Liver (tissue), 9 donors: ENCODE measurements around the gene CCDC91. TPM values are rescaled to one million over a fixed set of nuclear protein-coding genes. Genes with fewer than 3 reads are reported as not detected.

ENCODE experiments used
- DNase-seq: peaks from one replicate; pipeline ENCODE4 v3.0.0-alpha.2; 2017; ENCODE audit warnings: low spot score
- H3K27ac ChIP-seq, 2 donors: one replicate each; pipeline ENCODE4 v1.7.0; 2013; ENCODE audit warnings: inconsistent platforms in 2 of 2, low read length in 2 of 2, control low read depth in 1 of 2, low read depth in 1 of 2, mild to moderate bottlenecking in 1 of 2
- H3K27me3 ChIP-seq, 4 donors: one replicate each; pipeline versions ENCODE4 v1.6.1 to v1.7.0; 2013; ENCODE audit warnings: low read length in 3 of 4, inconsistent platforms in 1 of 4, mild to moderate bottlenecking in 1 of 4, moderate library complexity in 1 of 4; ENCODE audit not compliant: control insufficient read depth in 4 of 4, insufficient read depth in 4 of 4
- H3K36me3 ChIP-seq, 4 donors: one replicate each; pipeline versions ENCODE4 v1.6.1 to v1.7.0; 2013; ENCODE audit warnings: low read length in 3 of 4, mild to moderate bottlenecking in 3 of 4, low read depth in 1 of 4, moderate library complexity in 1 of 4; ENCODE audit not compliant: control insufficient read depth in 4 of 4, insufficient read depth in 3 of 4
- H3K4me1 ChIP-seq, 4 donors: one replicate each; pipeline versions ENCODE4 v1.6.1 to v1.7.0; 2013; ENCODE audit warnings: low read length in 3 of 4, mild to moderate bottlenecking in 3 of 4, moderate library complexity in 1 of 4; ENCODE audit not compliant: control insufficient read depth in 4 of 4, insufficient read depth in 4 of 4
- H3K4me3 ChIP-seq, 3 donors: one replicate each; pipeline versions ENCODE4 v1.6.1 to v1.7.0; 2013; ENCODE audit warnings: low read length in 3 of 3, control low read depth in 1 of 3, low read depth in 1 of 3, mild to moderate bottlenecking in 1 of 3
- H3K9ac ChIP-seq, 2 donors: one replicate each; pipeline ENCODE4 v1.7.0; 2013; ENCODE audit warnings: low read length in 2 of 2, mild to moderate bottlenecking in 2 of 2, moderate library complexity in 2 of 2, control low read depth in 1 of 2, low read depth in 1 of 2
- H3K9me3 ChIP-seq, 4 donors: one replicate each; pipeline versions ENCODE4 v1.6.1 to v1.7.0; 2013; ENCODE audit warnings: low read length in 3 of 4; ENCODE audit not compliant: control insufficient read depth in 4 of 4
- EGR1 ChIP-seq, 2 donors: IDR thresholded peaks; 2 replicates each; pipeline ENCODE4 v1.6.1; 2016 to 2018; ENCODE audit warnings: antibody characterized with exemption in 2 of 2, low read depth in 2 of 2
- FOXA1 ChIP-seq: IDR thresholded peaks from 2 replicates; pipeline ENCODE4 v1.6.1; 2016; ENCODE audit warnings: antibody characterized with exemption
- FOXA2 ChIP-seq: IDR thresholded peaks from 2 replicates; pipeline ENCODE4 v1.6.1; 2016; ENCODE audit warnings: antibody characterized with exemption
- GABPA ChIP-seq, 2 donors: IDR thresholded peaks in 1 of 2; conservative IDR thresholded peaks in 1 of 2; 2 replicates each; pipeline ENCODE4 v1.6.1; 2016; ENCODE audit warnings: antibody characterized with exemption in 2 of 2, mild to moderate bottlenecking in 1 of 2, moderate library complexity in 1 of 2
- HNF4A ChIP-seq, 2 donors: conservative IDR thresholded peaks; 2 replicates each; pipeline ENCODE4 v1.6.1; 2016; ENCODE audit warnings: antibody characterized with exemption in 2 of 2, mild to moderate bottlenecking in 2 of 2
- HNF4G ChIP-seq: IDR thresholded peaks from 2 replicates; pipeline ENCODE4 v1.6.1; 2016; ENCODE audit warnings: antibody characterized with exemption
- JUND ChIP-seq, 2 donors: IDR thresholded peaks; 2 replicates each; pipeline ENCODE4 v1.6.1; 2016; ENCODE audit warnings: antibody characterized with exemption in 2 of 2
- NR2F2 ChIP-seq: IDR thresholded peaks from 2 replicates; pipeline ENCODE4 v1.6.1; 2016; ENCODE audit warnings: antibody characterized with exemption
- RAD21 ChIP-seq, 2 donors: IDR thresholded peaks; 2 replicates each; pipeline ENCODE4 v1.6.1; 2016; ENCODE audit warnings: antibody characterized with exemption in 2 of 2, mild to moderate bottlenecking in 2 of 2
- RXRA ChIP-seq, 2 donors: IDR thresholded peaks; 2 replicates each; pipeline ENCODE4 v1.6.1; 2017 to 2018; ENCODE audit warnings: antibody characterized with exemption in 2 of 2, mild to moderate bottlenecking in 1 of 2
- SP1 ChIP-seq: IDR thresholded peaks from 2 replicates; pipeline ENCODE4 v1.6.1; 2018; ENCODE audit warnings: antibody characterized with exemption, mild to moderate bottlenecking
- TAF1 ChIP-seq: conservative IDR thresholded peaks from 2 replicates; pipeline ENCODE4 v1.6.1; 2016; ENCODE audit warnings: antibody characterized with exemption, mild to moderate bottlenecking
- YY1 ChIP-seq: IDR thresholded peaks from 2 replicates; pipeline ENCODE4 v1.6.1; 2016; ENCODE audit warnings: antibody characterized with exemption, mild to moderate bottlenecking
- WGBS: extraction: QIAGEN DNeasy Blood & Tissue Kit; methylation state at CpG from one replicate; pipeline ENCODE4 v1.1.7; 2013; 5-methylcytosine and 5-hydroxymethylcytosine counted together
- polyA plus RNA-seq, 2 donors: library from polyadenylated mRNA; stranded (reverse) in 1 of 2; unstranded in 1 of 2; fragments of 200-250 nt in 1 of 2; fragments of >200 nt in 1 of 2; fragmentation: Nextera tagmentation in 1 of 2; extraction: Ambion mirVana in 1 of 2; gene quantifications; one replicate each; pipeline versions ENCODE4 v1.2.1 to v1.2.3, GENCODE V29; 2013 to 2015
- total RNA-seq, 2 donors: library from RNA; depleted of rRNA; stranded (reverse); fragments of >200 nt; gene quantifications; one replicate each; pipeline ENCODE4 v1.2.3, GENCODE V29; 2014
- TF ChIP-seq, protein P1 (sequence below): IDR thresholded peaks from 2 replicates; pipeline ENCODE4 v1.6.1; 2016; ENCODE audit warnings: antibody characterized with exemption
- TF ChIP-seq, protein P2 (sequence below): IDR thresholded peaks from 2 replicates; pipeline ENCODE4 v1.6.1; 2016; ENCODE audit warnings: antibody characterized with exemption, mild to moderate bottlenecking
- TF ChIP-seq, protein P3 (sequence below): fragments of 150-350 bp; IDR thresholded peaks from 2 replicates; pipeline ENCODE4 v1.5.1; 2017; ENCODE audit warnings: improper control_type of control experiment, low read depth, low read length; ENCODE audit not compliant: missing input control
- TF ChIP-seq, protein P4 (sequence below): IDR thresholded peaks from 2 replicates; pipeline ENCODE4 v1.6.1; 2016; ENCODE audit warnings: antibody characterized with exemption
- TF ChIP-seq, protein P5 (sequence below): IDR thresholded peaks from 2 replicates; pipeline ENCODE4 v1.6.1; 2016; ENCODE audit warnings: antibody characterized with exemption
- donor health status: healthy.
- donor health status: healthy.
- donor health status: healthy.
- donor health status: healthy.
- donor health status: healthy.

CCDC91 gene
- total and polyA plus RNA-seq, 4 donors: 8.4 to 29.0 (median 15.1) TPM

DNA sequence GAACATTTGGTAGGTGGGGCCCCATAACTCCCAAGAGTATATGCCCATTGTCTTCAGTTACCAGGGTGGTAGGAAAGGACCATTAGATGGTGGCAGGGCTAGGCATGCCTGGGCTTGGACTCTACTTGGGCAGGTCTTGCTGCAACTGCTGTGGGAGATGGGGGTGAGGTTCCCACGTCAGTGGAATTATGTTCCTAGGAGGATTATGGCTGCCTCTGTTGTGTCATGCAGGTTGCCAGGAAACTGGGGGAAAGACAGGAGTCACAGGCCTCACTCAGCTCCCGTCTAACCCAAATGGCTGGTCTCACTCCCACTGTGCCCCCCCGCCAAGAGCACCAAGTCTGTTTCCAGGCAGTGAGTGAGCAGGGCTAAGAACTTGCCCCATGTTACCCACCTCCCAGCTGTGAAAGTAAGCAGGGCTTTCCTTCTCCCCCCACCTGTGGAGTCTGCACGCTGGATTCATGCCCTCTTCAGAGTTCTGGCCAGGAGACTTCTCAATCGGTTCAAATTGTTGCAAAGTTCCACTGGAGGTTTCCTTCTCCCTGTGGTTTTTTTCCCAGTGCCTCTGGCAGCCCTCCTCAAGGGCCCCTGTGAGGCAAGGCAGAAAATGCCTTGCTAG lies 337.5 kb downstream of the CCDC91 start:
- Histone ChIP-seq H3K4me3 (no peak overlapping the region), H3K9me3 (peaks cover 0 to 1% (median 0%) of the 10 kb centered on the region in 4 donors), H3K4me1 (no peaks in the 10 kb centered on the region), H3K9ac (no peak overlapping the region), H3K27ac (no peak overlapping the region), H3K27me3 (no peaks in the 10 kb centered on the region), H3K36me3 (no peaks in the 10 kb centered on the region)
- 95% methylated on average over 5 of the region's 5 CpGs for WGBS
- no peak for DNase-seq
- TF ChIP-seq RXRA (IDR thresholded peaks at IDR 0.05): no peak
- TF ChIP-seq, protein P1, sequence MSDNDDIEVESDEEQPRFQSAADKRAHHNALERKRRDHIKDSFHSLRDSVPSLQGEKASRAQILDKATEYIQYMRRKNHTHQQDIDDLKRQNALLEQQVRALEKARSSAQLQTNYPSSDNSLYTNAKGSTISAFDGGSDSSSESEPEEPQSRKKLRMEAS: no peak
- TF ChIP-seq RAD21 (IDR thresholded peaks at IDR 0.05): no peak
- TF ChIP-seq YY1: no peak
- TF ChIP-seq, protein P2, sequence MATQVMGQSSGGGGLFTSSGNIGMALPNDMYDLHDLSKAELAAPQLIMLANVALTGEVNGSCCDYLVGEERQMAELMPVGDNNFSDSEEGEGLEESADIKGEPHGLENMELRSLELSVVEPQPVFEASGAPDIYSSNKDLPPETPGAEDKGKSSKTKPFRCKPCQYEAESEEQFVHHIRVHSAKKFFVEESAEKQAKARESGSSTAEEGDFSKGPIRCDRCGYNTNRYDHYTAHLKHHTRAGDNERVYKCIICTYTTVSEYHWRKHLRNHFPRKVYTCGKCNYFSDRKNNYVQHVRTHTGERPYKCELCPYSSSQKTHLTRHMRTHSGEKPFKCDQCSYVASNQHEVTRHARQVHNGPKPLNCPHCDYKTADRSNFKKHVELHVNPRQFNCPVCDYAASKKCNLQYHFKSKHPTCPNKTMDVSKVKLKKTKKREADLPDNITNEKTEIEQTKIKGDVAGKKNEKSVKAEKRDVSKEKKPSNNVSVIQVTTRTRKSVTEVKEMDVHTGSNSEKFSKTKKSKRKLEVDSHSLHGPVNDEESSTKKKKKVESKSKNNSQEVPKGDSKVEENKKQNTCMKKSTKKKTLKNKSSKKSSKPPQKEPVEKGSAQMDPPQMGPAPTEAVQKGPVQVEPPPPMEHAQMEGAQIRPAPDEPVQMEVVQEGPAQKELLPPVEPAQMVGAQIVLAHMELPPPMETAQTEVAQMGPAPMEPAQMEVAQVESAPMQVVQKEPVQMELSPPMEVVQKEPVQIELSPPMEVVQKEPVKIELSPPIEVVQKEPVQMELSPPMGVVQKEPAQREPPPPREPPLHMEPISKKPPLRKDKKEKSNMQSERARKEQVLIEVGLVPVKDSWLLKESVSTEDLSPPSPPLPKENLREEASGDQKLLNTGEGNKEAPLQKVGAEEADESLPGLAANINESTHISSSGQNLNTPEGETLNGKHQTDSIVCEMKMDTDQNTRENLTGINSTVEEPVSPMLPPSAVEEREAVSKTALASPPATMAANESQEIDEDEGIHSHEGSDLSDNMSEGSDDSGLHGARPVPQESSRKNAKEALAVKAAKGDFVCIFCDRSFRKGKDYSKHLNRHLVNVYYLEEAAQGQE: no peak
- no peak for TF ChIP-seq JUND (IDR thresholded peaks at IDR 0.05)
- no peak for TF ChIP-seq HNF4G
- no peak for TF ChIP-seq EGR1 (IDR thresholded peaks at IDR 0.05; ENCODE audit: low read depth in 2 of 2)
- TF ChIP-seq, protein P3, sequence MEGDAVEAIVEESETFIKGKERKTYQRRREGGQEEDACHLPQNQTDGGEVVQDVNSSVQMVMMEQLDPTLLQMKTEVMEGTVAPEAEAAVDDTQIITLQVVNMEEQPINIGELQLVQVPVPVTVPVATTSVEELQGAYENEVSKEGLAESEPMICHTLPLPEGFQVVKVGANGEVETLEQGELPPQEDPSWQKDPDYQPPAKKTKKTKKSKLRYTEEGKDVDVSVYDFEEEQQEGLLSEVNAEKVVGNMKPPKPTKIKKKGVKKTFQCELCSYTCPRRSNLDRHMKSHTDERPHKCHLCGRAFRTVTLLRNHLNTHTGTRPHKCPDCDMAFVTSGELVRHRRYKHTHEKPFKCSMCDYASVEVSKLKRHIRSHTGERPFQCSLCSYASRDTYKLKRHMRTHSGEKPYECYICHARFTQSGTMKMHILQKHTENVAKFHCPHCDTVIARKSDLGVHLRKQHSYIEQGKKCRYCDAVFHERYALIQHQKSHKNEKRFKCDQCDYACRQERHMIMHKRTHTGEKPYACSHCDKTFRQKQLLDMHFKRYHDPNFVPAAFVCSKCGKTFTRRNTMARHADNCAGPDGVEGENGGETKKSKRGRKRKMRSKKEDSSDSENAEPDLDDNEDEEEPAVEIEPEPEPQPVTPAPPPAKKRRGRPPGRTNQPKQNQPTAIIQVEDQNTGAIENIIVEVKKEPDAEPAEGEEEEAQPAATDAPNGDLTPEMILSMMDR: no peak
- TF ChIP-seq TAF1: no peak
- no peak for TF ChIP-seq NR2F2

DNA sequence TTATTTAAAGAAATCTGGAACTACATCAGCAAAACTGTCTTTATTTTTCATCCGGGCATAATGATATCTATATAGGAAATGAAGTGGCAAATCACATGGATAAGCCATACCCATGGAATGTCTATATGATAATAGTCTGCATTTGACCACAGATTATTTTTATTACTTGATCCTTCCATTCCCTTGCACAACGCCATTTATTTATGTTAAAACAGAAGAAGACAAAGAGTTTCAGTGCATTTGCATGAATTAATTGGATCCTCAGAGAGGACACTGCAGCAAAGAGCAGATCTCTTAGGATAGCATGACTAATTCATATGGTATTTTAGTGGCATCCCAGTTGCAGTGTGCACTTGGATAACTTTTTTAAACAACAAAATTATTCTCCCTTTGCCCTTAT lies 345.0 kb downstream of the CCDC91 start:
- Histone ChIP-seq H3K9ac (no peak overlapping the region), H3K4me1 (no peaks in the 10 kb centered on the region), H3K27me3 (no peaks in the 10 kb centered on the region), H3K27ac (no peak overlapping the region), H3K36me3 (no peaks in the 10 kb centered on the region), H3K9me3 (no peaks in the 10 kb centered on the region), H3K4me3 (no peak overlapping the region)
- WGBS: 87% methylated on average over 2 of the region's 2 CpGs
- TF ChIP-seq HNF4A (conservative IDR thresholded peaks at IDR 0.05): no peak
- no peak for TF ChIP-seq TAF1
- no peak for TF ChIP-seq GABPA (IDR thresholded peaks at IDR 0.05 in 1 of 2, conservative IDR thresholded peaks at IDR 0.05 in 1 of 2)
- no peak for TF ChIP-seq RXRA (IDR thresholded peaks at IDR 0.05)
- TF ChIP-seq, protein P2: no peak
- TF ChIP-seq, protein P1: no peak
- TF ChIP-seq, protein P4, sequence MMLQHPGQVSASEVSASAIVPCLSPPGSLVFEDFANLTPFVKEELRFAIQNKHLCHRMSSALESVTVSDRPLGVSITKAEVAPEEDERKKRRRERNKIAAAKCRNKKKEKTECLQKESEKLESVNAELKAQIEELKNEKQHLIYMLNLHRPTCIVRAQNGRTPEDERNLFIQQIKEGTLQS: no peak
- TF ChIP-seq NR2F2: no peak
- TF ChIP-seq FOXA2: no peak
- TF ChIP-seq EGR1 (IDR thresholded peaks at IDR 0.05; ENCODE audit: low read depth in 2 of 2): no peak
- no peak for TF ChIP-seq SP1
- no peak for TF ChIP-seq HNF4G
- no peak for TF ChIP-seq FOXA1
- TF ChIP-seq, protein P5, sequence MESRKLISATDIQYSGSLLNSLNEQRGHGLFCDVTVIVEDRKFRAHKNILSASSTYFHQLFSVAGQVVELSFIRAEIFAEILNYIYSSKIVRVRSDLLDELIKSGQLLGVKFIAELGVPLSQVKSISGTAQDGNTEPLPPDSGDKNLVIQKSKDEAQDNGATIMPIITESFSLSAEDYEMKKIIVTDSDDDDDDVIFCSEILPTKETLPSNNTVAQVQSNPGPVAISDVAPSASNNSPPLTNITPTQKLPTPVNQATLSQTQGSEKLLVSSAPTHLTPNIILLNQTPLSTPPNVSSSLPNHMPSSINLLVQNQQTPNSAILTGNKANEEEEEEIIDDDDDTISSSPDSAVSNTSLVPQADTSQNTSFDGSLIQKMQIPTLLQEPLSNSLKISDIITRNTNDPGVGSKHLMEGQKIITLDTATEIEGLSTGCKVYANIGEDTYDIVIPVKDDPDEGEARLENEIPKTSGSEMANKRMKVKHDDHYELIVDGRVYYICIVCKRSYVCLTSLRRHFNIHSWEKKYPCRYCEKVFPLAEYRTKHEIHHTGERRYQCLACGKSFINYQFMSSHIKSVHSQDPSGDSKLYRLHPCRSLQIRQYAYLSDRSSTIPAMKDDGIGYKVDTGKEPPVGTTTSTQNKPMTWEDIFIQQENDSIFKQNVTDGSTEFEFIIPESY: no peak
- no peak for TF ChIP-seq RAD21 (IDR thresholded peaks at IDR 0.05)
- TF ChIP-seq JUND (IDR thresholded peaks at IDR 0.05): no peak
- TF ChIP-seq YY1: no peak
- no peak for DNase-seq
